ENCODE data around the gene HCCS. TPM values are rescaled to one million over a fixed set of nuclear protein-coding genes. Genes with fewer than 3 reads are reported as not detected.
A peak's percentile ranks its signal among the peaks of the same experiment; 100 is the strongest.

Gene HCCS
- total RNA-seq, 4 donors from 2014 or later, result 5.8 to 12.5 (median 9.8) TPM

DNA sequence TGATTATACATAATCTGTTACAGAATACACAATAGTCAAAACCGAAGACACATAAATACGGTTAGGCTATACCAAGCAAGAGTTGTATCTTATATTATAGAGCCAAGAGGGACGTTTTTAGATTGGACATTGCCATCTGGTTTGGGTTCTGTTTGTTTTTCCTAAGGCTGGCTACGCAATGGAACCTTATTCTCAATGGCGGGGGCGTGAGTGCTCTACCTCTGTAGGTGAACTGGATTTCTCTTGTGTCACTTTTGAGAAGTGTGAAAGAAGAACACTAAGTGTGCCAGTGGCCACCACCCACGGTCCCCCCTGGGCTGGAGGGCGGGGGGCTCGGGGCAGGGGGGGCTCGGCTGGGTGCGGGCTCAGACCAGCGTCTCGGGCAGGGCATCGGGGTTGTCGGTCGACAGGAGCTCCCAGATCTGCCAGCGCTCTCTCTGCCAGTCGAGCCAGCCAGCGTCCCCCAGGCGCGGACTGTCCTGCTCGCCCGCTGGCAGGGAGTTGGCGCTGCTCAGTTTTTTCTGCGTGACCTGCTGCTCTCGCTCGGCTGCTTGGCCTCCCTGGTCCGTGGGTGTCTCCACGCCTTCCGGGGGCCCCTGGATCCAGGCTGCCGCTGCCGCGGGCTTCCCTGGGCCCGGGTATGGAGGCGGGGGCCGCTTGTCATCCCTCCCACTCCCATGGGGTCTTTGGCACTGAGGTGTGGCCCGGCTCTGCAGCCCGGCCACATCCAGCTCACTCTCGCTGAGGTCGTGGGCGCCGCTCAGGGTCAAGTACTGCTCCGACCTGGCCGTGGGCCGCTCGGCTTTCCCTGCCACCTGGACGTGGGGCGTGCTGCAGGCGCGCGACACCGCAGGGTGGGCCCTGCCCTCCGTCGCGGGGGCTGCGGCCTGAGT, 27.6 kb downstream of the HCCS start:
- intact Hi-C loops (cut with DNase I), result loop anchor here (5.0 kb wide), 1 partner anchor 951 kb away; no protein-coding TSS in a partner anchor

GRCh38 chrX:11143931-11144678, 33.0 kb downstream of the HCCS start:
- peak; percentile 49 to 50 for DNase-seq
- Histone ChIP-seq H3K4me3 (replicated peaks in 1 of 3) (no peak overlapping the region), H3K36me3 (no peaks in the 10 kb centered on the region), H3K27me3 (no peaks in the 10 kb centered on the region), H3K9me3 (no peaks in the 10 kb centered on the region), H3K4me1 (no peaks in the 10 kb centered on the region), H3K27ac (no peak overlapping the region)
- WGBS, 2 donors, result 25 to 44% methylated on average over 9 to 19 of the region's 20 CpGs
- TF ChIP-seq, protein P1, sequence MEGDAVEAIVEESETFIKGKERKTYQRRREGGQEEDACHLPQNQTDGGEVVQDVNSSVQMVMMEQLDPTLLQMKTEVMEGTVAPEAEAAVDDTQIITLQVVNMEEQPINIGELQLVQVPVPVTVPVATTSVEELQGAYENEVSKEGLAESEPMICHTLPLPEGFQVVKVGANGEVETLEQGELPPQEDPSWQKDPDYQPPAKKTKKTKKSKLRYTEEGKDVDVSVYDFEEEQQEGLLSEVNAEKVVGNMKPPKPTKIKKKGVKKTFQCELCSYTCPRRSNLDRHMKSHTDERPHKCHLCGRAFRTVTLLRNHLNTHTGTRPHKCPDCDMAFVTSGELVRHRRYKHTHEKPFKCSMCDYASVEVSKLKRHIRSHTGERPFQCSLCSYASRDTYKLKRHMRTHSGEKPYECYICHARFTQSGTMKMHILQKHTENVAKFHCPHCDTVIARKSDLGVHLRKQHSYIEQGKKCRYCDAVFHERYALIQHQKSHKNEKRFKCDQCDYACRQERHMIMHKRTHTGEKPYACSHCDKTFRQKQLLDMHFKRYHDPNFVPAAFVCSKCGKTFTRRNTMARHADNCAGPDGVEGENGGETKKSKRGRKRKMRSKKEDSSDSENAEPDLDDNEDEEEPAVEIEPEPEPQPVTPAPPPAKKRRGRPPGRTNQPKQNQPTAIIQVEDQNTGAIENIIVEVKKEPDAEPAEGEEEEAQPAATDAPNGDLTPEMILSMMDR (IDR thresholded peaks at IDR 0.05), result peak; percentile 13 to 66 (median 51)
- no peak for TF ChIP-seq POLR2A (IDR thresholded peaks at IDR 0.05)
- intact Hi-C loops (cut with DNase I), result loop anchor here (10.0 kb wide), 1 partner anchor 621 kb away; no protein-coding TSS in a partner anchor

More for the DNA sequence above, 27.6 kb downstream of the HCCS start:
- no peaks in the 10 kb centered on the region for H3K27me3 ChIP-seq
- H3K4me1 ChIP-seq, result no peaks in the 10 kb centered on the region
- no peak for TF ChIP-seq POLR2A (IDR thresholded peaks at IDR 0.05)
- TF ChIP-seq, protein P1 (IDR thresholded peaks at IDR 0.05), result no peak
- no peak overlapping the region for H3K27ac ChIP-seq
- H3K9me3 ChIP-seq, result no peaks in the 10 kb centered on the region
- H3K4me3 ChIP-seq (replicated peaks in 1 of 3), result no peak overlapping the region
- WGBS, 2 donors, result 84 to 89% methylated on average over 6 to 7 of the region's 56 CpGs
- no peaks in the 10 kb centered on the region for H3K36me3 ChIP-seq
- DNase-seq, result no peak

DNA sequence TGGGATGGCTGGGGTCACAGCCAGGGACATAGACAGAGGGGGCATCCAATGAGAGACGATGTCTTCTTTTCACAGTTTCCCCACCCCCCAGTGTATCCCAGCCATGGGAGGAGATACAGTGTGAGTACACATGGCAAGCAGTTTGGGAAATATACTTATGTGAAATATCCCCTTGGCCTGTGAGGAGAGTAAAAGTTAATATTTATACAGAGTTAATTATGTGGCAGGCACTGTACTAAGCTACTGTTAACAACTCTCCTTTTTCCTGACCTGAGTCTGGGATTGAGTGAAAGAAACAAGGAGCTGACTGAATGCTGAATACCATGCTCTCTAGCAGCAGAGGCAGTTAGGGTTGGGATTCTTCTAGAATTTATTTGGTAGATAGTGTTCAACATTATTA, 35.3 kb downstream of the HCCS start:
- intact Hi-C loops (cut with DNase I), result loop anchor here (5.0 to 10.0 kb wide), 2 partner anchors 386 to 618 kb away; no protein-coding TSS in a partner anchor
- Histone ChIP-seq H3K4me1 (peaks cover 3 to 5% of the 10 kb centered on the region in 2 donors), H3K36me3 (no peaks in the 10 kb centered on the region), H3K4me3 (replicated peaks in 1 of 3) (no peak overlapping the region), H3K27me3 (no peaks in the 10 kb centered on the region), H3K9me3 (no peaks in the 10 kb centered on the region), H3K27ac (peak overlapping the region in 1 of 3 donors; percentile 10)
- TF ChIP-seq, protein P1 (IDR thresholded peaks at IDR 0.05), result no peak
- no peak for TF ChIP-seq POLR2A (IDR thresholded peaks at IDR 0.05)
- DNase-seq, result no peak
- 88 to 100% methylated on average over 1 of the region's 1 CpG for WGBS, 2 donors

GRCh38 chrX:11148401-11148800, 37.3 kb downstream of the HCCS start:
- H3K4me1 ChIP-seq, result peaks cover 3 to 5% of the 10 kb centered on the region in 2 donors
- TF ChIP-seq, protein P1 (IDR thresholded peaks at IDR 0.05), result no peak
- no peak for TF ChIP-seq POLR2A (IDR thresholded peaks at IDR 0.05)
- no peaks in the 10 kb centered on the region for H3K36me3 ChIP-seq
- no peak for DNase-seq
- intact Hi-C loops (cut with DNase I), result loop anchor here (5.0 to 10.0 kb wide), 2 partner anchors 384 to 616 kb away; no protein-coding TSS in a partner anchor
- H3K27ac ChIP-seq, result no peak overlapping the region
- WGBS, 2 donors, result 98 to 100% methylated on average over 1 to 5 of the region's 7 CpGs
- H3K9me3 ChIP-seq, result no peaks in the 10 kb centered on the region
- H3K4me3 ChIP-seq (replicated peaks in 1 of 3), result no peak overlapping the region
- H3K27me3 ChIP-seq, result no peaks in the 10 kb centered on the region
